Panc1 (cell line): ENCODE measurements around the gene TSPO2. TPM values are rescaled to one million over a fixed set of nuclear protein-coding genes. Genes with fewer than 3 reads are reported as not detected.

Source experiments
- ATAC-seq: fragments of 200-7000 bp; cut with Tn5 transposase; 2 replicates; pipeline ENCODE4 v1.9.1; 2020; ENCODE audit warnings: mild to moderate bottlenecking, moderate library complexity
- BruUV-seq: library from RNA; stranded (reverse); fragments of 400-500 nt; replicated peaks from 2 replicates; lab custom pipeline; 2021; lab: Mats Ljungman, UMichigan
- CTCF ChIA-PET: fragments of 300-600 bp; sonication (Branson Sonifier 250); formaldehyde crosslinking; loops from one replicate; lab custom pipeline; 2022; ENCODE audit warnings: antibody characterized with exemption; lab: Charles Lee
- POLR2A ChIA-PET: fragments of 300-600 bp; sonication (Branson Sonifier 250); formaldehyde crosslinking; loops from one replicate; lab custom pipeline; 2022; ENCODE audit warnings: antibody characterized with exemption; lab: Charles Lee
- DNase-seq: peaks from one replicate; pipeline ENCODE4 v3.0.0-alpha.2; 2010; ENCODE audit warnings: low read depth, low spot score
- H3K27ac ChIP-seq: 2 replicates; pipeline ENCODE4 v1.5.1; 2011; ENCODE audit warnings: mild to moderate bottlenecking, low read length, inconsistent platforms
- H3K27me3 ChIP-seq: fragments of 200-500 bp; sonication (Bioruptor generic); 2 replicates; pipeline ENCODE4 v1.6.0; 2014; ENCODE audit warnings: low read length, inconsistent platforms; ENCODE audit not compliant: control insufficient read depth, insufficient read depth
- H3K36me3 ChIP-seq: fragments of 200-500 bp; sonication (Bioruptor generic); 2 replicates; pipeline ENCODE4 v1.5.1; 2014; ENCODE audit warnings: inconsistent platforms, mild to moderate bottlenecking, low read length, moderate library complexity; ENCODE audit not compliant: control insufficient read depth, insufficient read depth
- H3K4me1 ChIP-seq: 2 replicates; pipeline ENCODE4 v1.5.1; 2011; ENCODE audit warnings: inconsistent platforms, mild to moderate bottlenecking, low read length, moderate library complexity; ENCODE audit not compliant: control insufficient read depth, insufficient read depth
- H3K4me3 ChIP-seq, 2 experiments: 2 replicates each; pipeline ENCODE4 v1.5.1; 2011 to 2012; ENCODE audit warnings: low read depth in 2 of 2, low read length in 2 of 2, mild to moderate bottlenecking in 2 of 2, inconsistent platforms in 1 of 2, moderate library complexity in 1 of 2
- H3K9me3 ChIP-seq: fragments of 200-500 bp; sonication (Bioruptor generic); 2 replicates; pipeline ENCODE4 v1.5.1; 2014; ENCODE audit warnings: low read depth, mild to moderate bottlenecking, inconsistent platforms, low read length, moderate library complexity; ENCODE audit not compliant: control insufficient read depth, insufficient read depth
- POLR2AphosphoS5 ChIP-seq: IDR thresholded peaks from 2 replicates; pipeline ENCODE4 v1.6.1; 2012; ENCODE audit warnings: mild to moderate bottlenecking, low read depth, low read length, moderate library complexity
- SIN3A ChIP-seq: IDR thresholded peaks from 2 replicates; pipeline ENCODE4 v1.6.1; 2012; ENCODE audit warnings: low read depth, mild to moderate bottlenecking, low read length, moderate library complexity, borderline replicate concordance; ENCODE audit not compliant: insufficient read depth
- TCF7L2 ChIP-seq: IDR thresholded peaks from 2 replicates; pipeline ENCODE4 v1.6.1; 2011; ENCODE audit warnings: mild to moderate bottlenecking, low read depth, low read length, inconsistent platforms
- in situ Hi-C: cut with HindIII; loops from 2 replicates; pipeline ENCODE4 v1.10.0; 2016; ENCODE audit warnings: low sequenced_read_pairs, low pct_unique_long_range_greater_than_20kb
- intact Hi-C: fragments of 100-400 bp; cut with micrococcal nuclease; formaldehyde crosslinking; loops from one replicate; pipeline ENCODE4 v1.10.0; 2022; ENCODE audit not compliant: unreplicated experiment
- total RNA-seq: library from RNA; stranded (reverse); gene quantifications from one replicate; pipeline ENCODE4 v1.2.1, GENCODE V29; 2021; ENCODE audit not compliant: unreplicated experiment
- TF ChIP-seq, protein P1 (sequence below): fragments of 450-650 bp; IDR thresholded peaks from 2 replicates; pipeline ENCODE4 v1.5.1; 2017; ENCODE audit warnings: mild to moderate bottlenecking
- TF ChIP-seq, protein P2 (sequence below), 2 experiments: IDR thresholded peaks; 2 replicates each; pipeline ENCODE4 v1.6.1; 2011 to 2012; ENCODE audit warnings: low read depth in 2 of 2, control low read depth in 1 of 2, low read length in 1 of 2, mild to moderate bottlenecking in 1 of 2, moderate library complexity in 1 of 2; ENCODE audit not compliant: insufficient read depth in 1 of 2

Gene TSPO2
- total RNA-seq, 1 experiment from 2014 or later: not detected

DNA sequence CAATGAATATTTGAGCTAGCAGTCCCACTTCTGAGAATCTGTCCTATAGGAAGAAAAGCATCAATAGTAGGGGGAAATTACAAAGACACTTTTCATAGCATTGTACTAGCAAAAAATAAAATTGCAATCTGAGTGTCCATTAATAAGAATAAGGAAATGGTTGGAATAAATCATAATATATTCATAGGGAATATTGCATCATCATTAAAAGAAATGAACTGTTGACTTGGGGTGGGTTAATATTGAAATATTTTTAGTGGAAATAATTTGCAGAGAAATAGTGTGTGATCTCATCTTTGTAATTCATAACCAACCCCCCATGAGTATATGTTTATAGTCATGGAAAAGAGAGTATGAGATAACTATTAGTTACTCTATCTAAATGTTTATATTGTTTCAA is 42.9 kb downstream of the TSPO2 start:
- DNase-seq (no peak), ATAC-seq (no peak)
- intact Hi-C loops (no loop called here), in situ Hi-C loops (no loop called here)
- H3K36me3 ChIP-seq: peaks cover 32% of the 10 kb centered on the region
- no peaks in the 10 kb centered on the region for H3K9me3 ChIP-seq
- TF ChIP-seq TCF7L2 (no peak), POLR2AphosphoS5 (no peak), SIN3A (no peak)
- TF ChIP-seq, protein P1, sequence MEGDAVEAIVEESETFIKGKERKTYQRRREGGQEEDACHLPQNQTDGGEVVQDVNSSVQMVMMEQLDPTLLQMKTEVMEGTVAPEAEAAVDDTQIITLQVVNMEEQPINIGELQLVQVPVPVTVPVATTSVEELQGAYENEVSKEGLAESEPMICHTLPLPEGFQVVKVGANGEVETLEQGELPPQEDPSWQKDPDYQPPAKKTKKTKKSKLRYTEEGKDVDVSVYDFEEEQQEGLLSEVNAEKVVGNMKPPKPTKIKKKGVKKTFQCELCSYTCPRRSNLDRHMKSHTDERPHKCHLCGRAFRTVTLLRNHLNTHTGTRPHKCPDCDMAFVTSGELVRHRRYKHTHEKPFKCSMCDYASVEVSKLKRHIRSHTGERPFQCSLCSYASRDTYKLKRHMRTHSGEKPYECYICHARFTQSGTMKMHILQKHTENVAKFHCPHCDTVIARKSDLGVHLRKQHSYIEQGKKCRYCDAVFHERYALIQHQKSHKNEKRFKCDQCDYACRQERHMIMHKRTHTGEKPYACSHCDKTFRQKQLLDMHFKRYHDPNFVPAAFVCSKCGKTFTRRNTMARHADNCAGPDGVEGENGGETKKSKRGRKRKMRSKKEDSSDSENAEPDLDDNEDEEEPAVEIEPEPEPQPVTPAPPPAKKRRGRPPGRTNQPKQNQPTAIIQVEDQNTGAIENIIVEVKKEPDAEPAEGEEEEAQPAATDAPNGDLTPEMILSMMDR: no peak
- TF ChIP-seq, protein P2, sequence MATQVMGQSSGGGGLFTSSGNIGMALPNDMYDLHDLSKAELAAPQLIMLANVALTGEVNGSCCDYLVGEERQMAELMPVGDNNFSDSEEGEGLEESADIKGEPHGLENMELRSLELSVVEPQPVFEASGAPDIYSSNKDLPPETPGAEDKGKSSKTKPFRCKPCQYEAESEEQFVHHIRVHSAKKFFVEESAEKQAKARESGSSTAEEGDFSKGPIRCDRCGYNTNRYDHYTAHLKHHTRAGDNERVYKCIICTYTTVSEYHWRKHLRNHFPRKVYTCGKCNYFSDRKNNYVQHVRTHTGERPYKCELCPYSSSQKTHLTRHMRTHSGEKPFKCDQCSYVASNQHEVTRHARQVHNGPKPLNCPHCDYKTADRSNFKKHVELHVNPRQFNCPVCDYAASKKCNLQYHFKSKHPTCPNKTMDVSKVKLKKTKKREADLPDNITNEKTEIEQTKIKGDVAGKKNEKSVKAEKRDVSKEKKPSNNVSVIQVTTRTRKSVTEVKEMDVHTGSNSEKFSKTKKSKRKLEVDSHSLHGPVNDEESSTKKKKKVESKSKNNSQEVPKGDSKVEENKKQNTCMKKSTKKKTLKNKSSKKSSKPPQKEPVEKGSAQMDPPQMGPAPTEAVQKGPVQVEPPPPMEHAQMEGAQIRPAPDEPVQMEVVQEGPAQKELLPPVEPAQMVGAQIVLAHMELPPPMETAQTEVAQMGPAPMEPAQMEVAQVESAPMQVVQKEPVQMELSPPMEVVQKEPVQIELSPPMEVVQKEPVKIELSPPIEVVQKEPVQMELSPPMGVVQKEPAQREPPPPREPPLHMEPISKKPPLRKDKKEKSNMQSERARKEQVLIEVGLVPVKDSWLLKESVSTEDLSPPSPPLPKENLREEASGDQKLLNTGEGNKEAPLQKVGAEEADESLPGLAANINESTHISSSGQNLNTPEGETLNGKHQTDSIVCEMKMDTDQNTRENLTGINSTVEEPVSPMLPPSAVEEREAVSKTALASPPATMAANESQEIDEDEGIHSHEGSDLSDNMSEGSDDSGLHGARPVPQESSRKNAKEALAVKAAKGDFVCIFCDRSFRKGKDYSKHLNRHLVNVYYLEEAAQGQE (IDR thresholded peaks at IDR 0.05; ENCODE audit: insufficient read depth in 1 of 2, low read depth in 2 of 2, low read length in 1 of 2): no peak
- no peaks in the 10 kb centered on the region for H3K4me1 ChIP-seq
- no TSS peak for BruUV-seq
- no peak overlapping the region for H3K4me3 ChIP-seq
- H3K27ac ChIP-seq: no peak overlapping the region
- ChIA-PET POLR2A (no interaction called here), CTCF (no interaction called here)
- H3K27me3 ChIP-seq: no peaks in the 10 kb centered on the region

GRCh38 chr6:41088451-41088850 is 46.2 kb downstream of the TSPO2 start:
- Histone ChIP-seq H3K9me3 (no peaks in the 10 kb centered on the region), H3K4me1 (no peaks in the 10 kb centered on the region), H3K27me3 (no peaks in the 10 kb centered on the region), H3K36me3 (peaks cover 41% of the 10 kb centered on the region), H3K4me3 (no peak overlapping the region), H3K27ac (no peak overlapping the region)
- TF ChIP-seq, protein P1: no peak
- TF ChIP-seq, protein P2 (IDR thresholded peaks at IDR 0.05; ENCODE audit: insufficient read depth in 1 of 2, low read depth in 2 of 2, low read length in 1 of 2): no peak
- TF ChIP-seq TCF7L2 (no peak), SIN3A (no peak), POLR2AphosphoS5 (no peak)
- no TSS peak for BruUV-seq
- in situ Hi-C loops (no loop called here), intact Hi-C loops (no loop called here)
- ChIA-PET CTCF (no interaction called here), POLR2A (no interaction called here)
- ATAC-seq (no peak), DNase-seq (no peak)
